ENCODE results near the gene SLCO3A1. TPM values are rescaled to one million over a fixed set of nuclear protein-coding genes. Genes with fewer than 3 reads are reported as not detected.

Gene SLCO3A1
- total RNA-seq, 1 donor from 2014 or later, result 2.7 TPM

DNA sequence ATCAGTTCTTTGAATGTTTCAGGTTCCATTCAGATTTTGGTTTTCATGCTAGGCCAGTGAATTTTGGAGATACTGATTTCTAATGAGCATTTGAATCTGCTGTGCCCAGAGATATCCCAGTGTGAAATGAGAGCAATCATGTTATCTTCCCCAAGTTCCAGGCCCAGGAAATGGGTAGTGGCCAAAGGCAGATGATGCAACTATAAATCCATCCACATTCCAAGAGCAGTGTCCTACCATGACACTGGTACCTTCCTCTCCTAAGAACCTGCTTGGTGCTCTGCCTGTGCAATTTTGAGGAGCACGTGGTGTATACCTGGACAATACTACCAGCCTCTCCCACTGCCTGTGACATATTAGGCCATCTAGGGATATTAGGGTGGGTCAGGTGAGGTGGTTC is 186.8 kb downstream of the SLCO3A1 start:
- TF ChIP-seq, protein P1, sequence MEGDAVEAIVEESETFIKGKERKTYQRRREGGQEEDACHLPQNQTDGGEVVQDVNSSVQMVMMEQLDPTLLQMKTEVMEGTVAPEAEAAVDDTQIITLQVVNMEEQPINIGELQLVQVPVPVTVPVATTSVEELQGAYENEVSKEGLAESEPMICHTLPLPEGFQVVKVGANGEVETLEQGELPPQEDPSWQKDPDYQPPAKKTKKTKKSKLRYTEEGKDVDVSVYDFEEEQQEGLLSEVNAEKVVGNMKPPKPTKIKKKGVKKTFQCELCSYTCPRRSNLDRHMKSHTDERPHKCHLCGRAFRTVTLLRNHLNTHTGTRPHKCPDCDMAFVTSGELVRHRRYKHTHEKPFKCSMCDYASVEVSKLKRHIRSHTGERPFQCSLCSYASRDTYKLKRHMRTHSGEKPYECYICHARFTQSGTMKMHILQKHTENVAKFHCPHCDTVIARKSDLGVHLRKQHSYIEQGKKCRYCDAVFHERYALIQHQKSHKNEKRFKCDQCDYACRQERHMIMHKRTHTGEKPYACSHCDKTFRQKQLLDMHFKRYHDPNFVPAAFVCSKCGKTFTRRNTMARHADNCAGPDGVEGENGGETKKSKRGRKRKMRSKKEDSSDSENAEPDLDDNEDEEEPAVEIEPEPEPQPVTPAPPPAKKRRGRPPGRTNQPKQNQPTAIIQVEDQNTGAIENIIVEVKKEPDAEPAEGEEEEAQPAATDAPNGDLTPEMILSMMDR (conservative IDR thresholded peaks at IDR 0.05; ENCODE audit: low read depth, low read length), result no peak
- H3K4me3 ChIP-seq (ENCODE audit: low read depth, low read length), result no peak overlapping the region
- DNase-seq (ENCODE audit: low read depth), result no peak

- TF ChIP-seq, protein P1 (conservative IDR thresholded peaks at IDR 0.05; ENCODE audit: low read depth, low read length), result no peak
- no peak overlapping the region for H3K4me3 ChIP-seq (ENCODE audit: low read depth, low read length)
- DNase-seq (ENCODE audit: low read depth), result no peak
These were observed 187.9 kb downstream of the SLCO3A1 start for GRCh38 chr15:92041371-92041770.

- TF ChIP-seq, protein P1 (conservative IDR thresholded peaks at IDR 0.05; ENCODE audit: low read depth, low read length), result no peak
- DNase-seq (ENCODE audit: low read depth), result no peak
- H3K4me3 ChIP-seq (ENCODE audit: low read depth, low read length), result no peak overlapping the region
These were observed 189.8 kb downstream of the SLCO3A1 start for GRCh38 chr15:92043283-92043682.

DNA sequence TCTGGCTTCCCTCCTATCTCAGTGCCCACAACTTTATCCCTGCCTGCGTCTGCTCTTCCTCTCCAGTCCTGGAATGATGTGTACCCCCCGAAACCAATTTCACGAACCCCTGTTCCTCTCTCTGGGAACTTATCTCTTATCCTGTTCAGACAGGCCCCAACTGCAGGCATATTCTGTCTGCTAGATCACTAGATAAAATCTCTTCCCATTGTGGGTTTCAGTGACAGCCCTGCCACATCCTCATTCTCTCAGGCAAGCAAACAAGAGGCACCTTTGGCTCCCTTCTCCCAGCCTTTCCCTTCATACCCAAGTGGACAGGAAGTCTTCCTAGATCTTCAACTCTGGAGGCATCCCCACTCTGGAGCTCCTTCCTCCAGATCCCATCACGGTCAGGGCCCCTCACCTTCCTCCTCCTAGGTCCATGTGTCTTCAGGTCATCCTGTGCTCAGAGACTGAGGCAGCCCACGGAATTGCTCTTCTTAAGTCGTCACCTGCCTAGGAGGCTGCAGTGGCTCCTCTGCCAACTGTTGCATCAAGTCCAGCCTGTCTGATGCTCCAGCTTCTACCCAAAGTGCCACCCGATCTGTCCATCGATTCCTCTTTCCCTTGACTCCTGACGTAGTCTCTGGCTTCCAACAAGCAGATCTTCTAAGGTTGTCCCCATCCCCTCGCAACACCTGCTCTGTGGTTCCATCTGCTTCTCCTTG is 190.8 kb downstream of the SLCO3A1 start:
- TF ChIP-seq, protein P1 (conservative IDR thresholded peaks at IDR 0.05; ENCODE audit: low read depth, low read length), result no peak
- no peak for DNase-seq (ENCODE audit: low read depth)
- H3K4me3 ChIP-seq (ENCODE audit: low read depth, low read length), result no peak overlapping the region

DNA sequence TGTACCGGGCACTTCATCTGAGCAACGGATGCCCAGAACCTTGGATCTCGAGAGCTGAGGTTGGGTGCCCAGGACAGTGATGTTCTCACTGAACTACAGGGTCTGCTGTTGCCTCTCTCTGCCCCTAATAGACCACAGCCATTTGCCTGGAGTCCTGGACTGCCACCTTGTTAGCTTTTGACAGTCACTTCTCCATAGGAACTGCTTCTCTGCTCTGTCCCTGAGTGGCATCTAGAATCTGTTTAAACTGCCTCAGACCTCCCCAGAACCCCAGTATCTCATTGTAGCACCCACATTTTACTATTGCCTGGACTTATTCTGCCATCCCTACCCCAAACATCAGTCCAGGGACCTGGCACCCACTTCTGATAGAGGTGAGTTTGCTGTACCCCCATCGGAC is 194.4 kb downstream of the SLCO3A1 start:
- H3K4me3 ChIP-seq (ENCODE audit: low read depth, low read length), result no peak overlapping the region
- no peak for DNase-seq (ENCODE audit: low read depth)
- TF ChIP-seq, protein P1 (conservative IDR thresholded peaks at IDR 0.05; ENCODE audit: low read depth, low read length), result no peak

- no peak for DNase-seq (ENCODE audit: low read depth)
- TF ChIP-seq, protein P1 (conservative IDR thresholded peaks at IDR 0.05; ENCODE audit: low read depth, low read length), result no peak
- H3K4me3 ChIP-seq (ENCODE audit: low read depth, low read length), result no peak overlapping the region
These were observed 195.2 kb downstream of the SLCO3A1 start for GRCh38 chr15:92048739-92049138.
